Osteocyte (in vitro differentiated cells): ENCODE measurements around the gene ZFR. TPM values are rescaled to one million over a fixed set of nuclear protein-coding genes. Genes with fewer than 3 reads are reported as not detected.

Experiments
- DNase-seq: peaks from one replicate; pipeline ENCODE4 v3.0.0; 2021; ENCODE audit warnings: mixed read lengths; ENCODE audit not compliant: unreplicated experiment; ENCODE audit errors: extremely low spot score
- H3K27ac Mint-ChIP-seq: one replicate; pipeline ENCODE4 v1.8.0; 2021; ENCODE audit warnings: mild to moderate bottlenecking, mixed read lengths; ENCODE audit not compliant: unreplicated experiment
- H3K27me3 Mint-ChIP-seq: one replicate; pipeline ENCODE4 v1.8.0; 2021; ENCODE audit warnings: mixed read lengths; ENCODE audit not compliant: unreplicated experiment
- H3K36me3 Mint-ChIP-seq: one replicate; pipeline ENCODE4 v1.8.0; 2021; ENCODE audit warnings: mixed read lengths; ENCODE audit not compliant: unreplicated experiment
- H3K4me1 Mint-ChIP-seq: one replicate; pipeline ENCODE4 v1.8.0; 2021; ENCODE audit warnings: mixed read lengths; ENCODE audit not compliant: unreplicated experiment
- H3K4me3 Mint-ChIP-seq: one replicate; pipeline ENCODE4 v1.8.0; 2021; ENCODE audit warnings: mild to moderate bottlenecking, moderate library complexity, mixed read lengths; ENCODE audit not compliant: unreplicated experiment
- H3K9me3 Mint-ChIP-seq: one replicate; pipeline ENCODE4 v1.8.0; 2021; ENCODE audit warnings: mixed read lengths; ENCODE audit not compliant: unreplicated experiment
- total RNA-seq: library from RNA; stranded (reverse); gene quantifications from 2 replicates; pipeline ENCODE4 v1.2.1, GENCODE V29; 2021
- TF ChIP-seq, protein P1 (sequence below): fragments of 200-600 bp; sonication (generic); IDR thresholded peaks from 2 replicates; pipeline ENCODE4 v1.5.0; 2021; ENCODE audit warnings: antibody characterized with exemption, mild to moderate bottlenecking, moderate library complexity

The ZFR gene
- total RNA-seq, 1 donor from 2014 or later: 87.1 TPM

DNA sequence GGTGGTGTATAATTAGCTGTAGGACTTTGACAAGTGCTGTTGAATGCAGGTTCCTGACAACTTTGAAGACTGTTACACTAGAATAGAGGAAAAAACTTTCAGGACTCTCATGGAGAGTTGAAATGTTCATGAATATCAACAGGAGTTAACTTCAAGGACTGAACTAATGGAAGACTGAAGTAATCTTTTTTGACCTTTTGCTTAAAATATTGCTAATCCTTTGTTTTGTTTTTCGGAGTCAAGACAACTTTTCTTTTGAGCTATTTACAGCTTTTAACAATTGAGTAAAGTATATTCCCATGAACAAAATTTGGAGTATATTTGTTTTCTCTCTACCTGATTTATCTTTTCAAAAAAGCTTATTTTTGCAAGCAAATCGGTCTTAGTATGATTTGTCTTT is 97.7 kb downstream of the ZFR start:
- no peaks in the 10 kb centered on the region for H3K4me1 Mint-ChIP-seq
- peaks cover 17% of the 10 kb centered on the region for H3K9me3 Mint-ChIP-seq
- H3K27ac Mint-ChIP-seq: no peak overlapping the region
- H3K27me3 Mint-ChIP-seq: no peaks in the 10 kb centered on the region
- TF ChIP-seq, protein P1, sequence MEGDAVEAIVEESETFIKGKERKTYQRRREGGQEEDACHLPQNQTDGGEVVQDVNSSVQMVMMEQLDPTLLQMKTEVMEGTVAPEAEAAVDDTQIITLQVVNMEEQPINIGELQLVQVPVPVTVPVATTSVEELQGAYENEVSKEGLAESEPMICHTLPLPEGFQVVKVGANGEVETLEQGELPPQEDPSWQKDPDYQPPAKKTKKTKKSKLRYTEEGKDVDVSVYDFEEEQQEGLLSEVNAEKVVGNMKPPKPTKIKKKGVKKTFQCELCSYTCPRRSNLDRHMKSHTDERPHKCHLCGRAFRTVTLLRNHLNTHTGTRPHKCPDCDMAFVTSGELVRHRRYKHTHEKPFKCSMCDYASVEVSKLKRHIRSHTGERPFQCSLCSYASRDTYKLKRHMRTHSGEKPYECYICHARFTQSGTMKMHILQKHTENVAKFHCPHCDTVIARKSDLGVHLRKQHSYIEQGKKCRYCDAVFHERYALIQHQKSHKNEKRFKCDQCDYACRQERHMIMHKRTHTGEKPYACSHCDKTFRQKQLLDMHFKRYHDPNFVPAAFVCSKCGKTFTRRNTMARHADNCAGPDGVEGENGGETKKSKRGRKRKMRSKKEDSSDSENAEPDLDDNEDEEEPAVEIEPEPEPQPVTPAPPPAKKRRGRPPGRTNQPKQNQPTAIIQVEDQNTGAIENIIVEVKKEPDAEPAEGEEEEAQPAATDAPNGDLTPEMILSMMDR: no peak
- H3K4me3 Mint-ChIP-seq: no peak overlapping the region
- peaks cover 2% of the 10 kb centered on the region for H3K36me3 Mint-ChIP-seq
- no peak for DNase-seq

DNA sequence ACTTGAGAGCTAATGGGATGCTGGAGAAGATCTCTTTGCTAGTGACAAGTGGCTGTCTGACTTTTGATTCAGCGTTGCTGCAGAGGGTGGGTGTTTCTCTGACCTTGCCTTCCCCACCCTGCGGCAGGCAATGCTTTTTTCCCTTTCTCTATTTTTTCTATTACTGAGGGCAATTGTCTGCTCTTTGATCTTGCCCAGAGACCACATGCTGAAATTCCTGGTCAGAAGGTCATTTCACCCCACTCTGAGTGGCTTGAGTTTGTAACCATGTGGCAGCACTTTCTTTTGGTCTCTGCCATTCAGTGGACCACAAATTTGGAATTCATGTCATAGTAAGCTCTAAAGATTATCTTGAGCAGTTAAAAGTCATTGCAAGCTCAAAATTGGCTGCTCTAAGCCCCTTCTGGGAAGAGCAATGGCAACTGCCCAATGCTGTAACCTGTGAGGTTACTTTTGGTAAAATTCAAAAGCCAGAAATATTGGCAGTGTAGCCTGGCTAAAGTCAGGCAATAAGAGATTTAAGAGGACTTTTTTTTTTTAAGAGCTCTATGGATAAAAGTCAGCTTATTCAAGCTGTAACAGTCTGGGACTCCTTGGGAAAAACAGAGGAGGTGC is 101.4 kb downstream of the ZFR start:
- TF ChIP-seq, protein P1: no peak
- no peaks in the 10 kb centered on the region for H3K27me3 Mint-ChIP-seq
- no peak overlapping the region for H3K27ac Mint-ChIP-seq
- no peak overlapping the region for H3K4me3 Mint-ChIP-seq
- peaks cover 23% of the 10 kb centered on the region for H3K9me3 Mint-ChIP-seq
- no peaks in the 10 kb centered on the region for H3K4me1 Mint-ChIP-seq
- DNase-seq: no peak
- H3K36me3 Mint-ChIP-seq: peaks cover 4% of the 10 kb centered on the region

DNA sequence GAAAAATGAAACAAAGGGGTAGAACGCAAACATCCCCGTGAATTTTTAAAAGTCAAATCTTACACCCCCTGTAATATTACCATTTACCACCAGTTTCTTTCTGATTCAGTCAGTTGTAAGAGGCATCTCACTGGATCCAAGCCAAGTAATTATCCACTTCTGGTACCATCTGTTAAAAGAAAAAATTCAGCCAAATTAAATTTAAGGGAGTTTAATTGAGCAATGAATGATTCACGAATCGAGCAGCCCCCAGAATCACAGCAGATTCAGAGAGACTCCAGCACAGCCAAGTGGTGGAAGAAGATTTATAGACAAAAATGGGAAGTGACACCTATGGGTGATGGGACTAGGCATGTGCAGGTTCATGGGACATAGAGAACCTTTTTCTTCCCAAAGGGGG is 101.9 kb downstream of the ZFR start:
- H3K9me3 Mint-ChIP-seq: peaks cover 20% of the 10 kb centered on the region
- TF ChIP-seq, protein P1: no peak
- no peaks in the 10 kb centered on the region for H3K4me1 Mint-ChIP-seq
- H3K4me3 Mint-ChIP-seq: no peak overlapping the region
- no peak for DNase-seq
- H3K36me3 Mint-ChIP-seq: peaks cover 6% of the 10 kb centered on the region
- no peaks in the 10 kb centered on the region for H3K27me3 Mint-ChIP-seq
- no peak overlapping the region for H3K27ac Mint-ChIP-seq

DNA sequence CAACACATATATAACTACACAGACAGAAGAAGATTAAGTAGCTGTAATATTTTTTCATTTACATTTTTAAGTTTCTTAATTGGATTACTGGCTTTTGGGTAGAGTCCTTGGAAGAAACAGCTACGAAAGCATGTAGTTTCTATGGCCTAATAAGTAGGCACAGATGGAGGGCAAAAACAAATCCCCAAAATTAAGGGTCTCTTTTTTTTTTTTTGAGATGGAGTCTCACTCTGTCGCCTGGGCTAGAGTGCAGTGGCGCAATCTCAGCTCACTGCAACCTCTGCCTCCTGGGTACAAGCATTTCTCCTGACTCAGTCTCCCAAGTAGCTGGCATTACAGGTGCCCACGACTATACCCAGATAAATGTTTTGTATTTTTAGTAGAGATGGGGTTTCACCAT is 104.7 kb downstream of the ZFR start:
- no peak for DNase-seq

DNA sequence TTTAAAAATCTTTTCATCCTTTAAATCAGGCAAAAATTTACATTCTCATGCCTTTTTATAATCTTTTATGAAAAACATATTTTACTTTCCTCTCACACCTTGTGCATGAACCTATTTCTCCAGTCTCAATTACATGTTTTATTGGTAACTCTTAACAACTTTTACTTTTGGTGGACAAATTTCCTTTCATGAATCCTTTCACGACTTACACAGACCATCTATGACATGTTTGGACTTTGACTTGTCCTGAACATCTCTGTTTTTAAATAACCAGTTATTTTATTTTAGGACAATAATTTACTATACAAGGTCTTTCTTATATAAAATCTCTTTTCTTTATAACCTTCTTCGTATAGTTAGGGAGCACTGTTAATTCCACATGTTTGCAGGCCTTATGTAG is 105.3 kb downstream of the ZFR start:
- Mint-ChIP-seq H3K27ac (no peak overlapping the region), H3K27me3 (peaks cover 4% of the 10 kb centered on the region), H3K4me3 (no peak overlapping the region), H3K9me3 (peaks cover 19% of the 10 kb centered on the region), H3K36me3 (peaks cover 6% of the 10 kb centered on the region), H3K4me1 (no peaks in the 10 kb centered on the region)
- no peak for DNase-seq
- TF ChIP-seq, protein P1: no peak

More for the DNA sequence above, 104.7 kb downstream of the ZFR start:
- H3K36me3 Mint-ChIP-seq: peaks cover 6% of the 10 kb centered on the region
- peaks cover 4% of the 10 kb centered on the region for H3K27me3 Mint-ChIP-seq
- no peak overlapping the region for H3K27ac Mint-ChIP-seq
- H3K4me3 Mint-ChIP-seq: no peak overlapping the region
- H3K9me3 Mint-ChIP-seq: peaks cover 19% of the 10 kb centered on the region
- TF ChIP-seq, protein P1: no peak
- no peaks in the 10 kb centered on the region for H3K4me1 Mint-ChIP-seq
